Endothelial cell of umbilical vein (primary cell): ENCODE measurements around the gene OCEL1. TPM values are rescaled to one million over a fixed set of nuclear protein-coding genes. Genes with fewer than 3 reads are reported as not detected.
A peak's percentile ranks its signal among the peaks of the same experiment; 100 is the strongest.

Experiments
- Bru-seq: library from RNA; stranded (reverse); fragments of 400-500 nt; gene quantifications from one replicate; lab custom pipeline; 2021; lab: Mats Ljungman, UMichigan
- BruChase-seq, 2 experiments: library from RNA; stranded (reverse); fragments of 400-500 nt; gene quantifications; one replicate each; lab custom pipeline; 2021; lab: Mats Ljungman, UMichigan
- BruUV-seq: library from RNA; stranded (reverse); fragments of 400-500 nt; replicated peaks from 2 replicates; lab custom pipeline; 2021; lab: Mats Ljungman, UMichigan
- CTCF ChIA-PET: fragments of 300-600, 350-600 bp; sonication (Branson Sonifier 250); formaldehyde crosslinking; loops from one replicate; lab custom pipeline; 2021; ENCODE audit warnings: antibody characterized with exemption, inconsistent platforms; lab: Charles Lee
- POLR2A ChIA-PET: fragments of 300-600, 350-600 bp; sonication (Branson Sonifier 250); formaldehyde crosslinking; loops from one replicate; lab custom pipeline; 2021; ENCODE audit warnings: antibody characterized with exemption, inconsistent platforms; lab: Charles Lee
- DNase-seq: peaks from one replicate; pipeline ENCODE4 v3.0.0-alpha.2; 2011; ENCODE audit warnings: low read depth, low spot score
- FAIRE-seq: peaks from 2 replicates; lab custom pipeline; 2011; peaks lifted over from hg19 to GRCh38; lab: Jason Lieb, UNC
- H2AFZ ChIP-seq: 2 replicates; pipeline ENCODE4 v1.6.0; 2012; ENCODE audit warnings: low read depth, low read length, control low read depth, inconsistent platforms
- H3K27ac ChIP-seq: 2 replicates; pipeline ENCODE4 v1.5.1; 2011; ENCODE audit warnings: low read depth, mild to moderate bottlenecking, control low read depth, low read length, moderate library complexity; ENCODE audit not compliant: insufficient read depth
- H3K27me3 ChIP-seq, 2 experiments: 2 replicates each; pipeline versions ENCODE4 v1.6.0 to v1.6.1; 2011; ENCODE audit warnings: low read length in 2 of 2, mixed read lengths in 1 of 2; ENCODE audit not compliant: control insufficient read depth in 2 of 2, insufficient read depth in 2 of 2
- H3K36me3 ChIP-seq, 2 experiments: 2 replicates in 1 of 2; 3 replicates in 1 of 2; pipeline ENCODE4 v1.5.1; 2011; ENCODE audit warnings: low read length in 2 of 2, mild to moderate bottlenecking in 1 of 2, moderate library complexity in 1 of 2; ENCODE audit not compliant: control insufficient read depth in 2 of 2, insufficient read depth in 2 of 2; ENCODE audit errors: extremely low read depth in 1 of 2
- H3K4me1 ChIP-seq: 3 replicates; pipeline ENCODE4 v1.5.1; 2011; ENCODE audit warnings: mild to moderate bottlenecking, low read length; ENCODE audit not compliant: control insufficient read depth, insufficient read depth; ENCODE audit errors: extremely low read depth
- H3K4me2 ChIP-seq: 2 replicates; pipeline ENCODE4 v1.6.1; 2011; ENCODE audit warnings: low read length, control low read depth, mixed read lengths; ENCODE audit not compliant: insufficient read depth
- H3K4me3 ChIP-seq, 3 experiments: fragments of 200-600 bp in 1 of 3; sonication (generic), shearing (Covaris generic) in 1 of 3; replicated peaks in 1 of 3; 2 replicates each; pipeline ENCODE4 v1.5.1; 2011 to 2016; ENCODE audit warnings: control low read depth in 3 of 3, low read length in 3 of 3, mild to moderate bottlenecking in 2 of 3, inconsistent platforms in 1 of 3, low read depth in 1 of 3, moderate library complexity in 1 of 3; ENCODE audit not compliant: insufficient read depth in 1 of 3
- H3K79me2 ChIP-seq: 2 replicates; pipeline ENCODE4 v1.6.0; 2012; ENCODE audit warnings: low read length, inconsistent platforms; ENCODE audit not compliant: control insufficient read depth, insufficient read depth
- H3K9ac ChIP-seq: replicated peaks from 2 replicates; pipeline ENCODE3; 2011; ENCODE audit warnings: low read length, control low read depth; ENCODE audit not compliant: insufficient read depth; ENCODE audit errors: extremely low read depth
- H3K9me1 ChIP-seq: replicated peaks from 3 replicates; pipeline ENCODE4 v1.6.0; 2011; ENCODE audit warnings: mild to moderate bottlenecking, low read length; ENCODE audit not compliant: control insufficient read depth, insufficient read depth; ENCODE audit errors: extremely low read depth
- H3K9me3 ChIP-seq: replicated peaks from 2 replicates; pipeline ENCODE4 v1.5.1; 2012; ENCODE audit warnings: low read length, inconsistent platforms; ENCODE audit not compliant: control insufficient read depth, insufficient read depth
- H4K20me1 ChIP-seq: replicated peaks from 2 replicates; pipeline ENCODE3; 2011; ENCODE audit warnings: mild to moderate bottlenecking, low read length; ENCODE audit not compliant: control insufficient read depth, insufficient read depth; ENCODE audit errors: extremely low read depth
- EZH2 ChIP-seq: IDR thresholded peaks from 2 replicates; pipeline ENCODE4 v1.6.1; 2012; ENCODE audit warnings: borderline replicate concordance, low read depth, mild to moderate bottlenecking, moderate library complexity, low read length, inconsistent platforms; ENCODE audit not compliant: severe bottlenecking
- FOS ChIP-seq: IDR thresholded peaks from 2 replicates; pipeline ENCODE4 v1.6.1; 2011; ENCODE audit warnings: mild to moderate bottlenecking, low read length, moderate library complexity, borderline replicate concordance; ENCODE audit not compliant: insufficient read depth
- GATA2 ChIP-seq: IDR thresholded peaks from 2 replicates; pipeline ENCODE4 v1.7.0; 2011; ENCODE audit warnings: low read depth, mild to moderate bottlenecking, moderate library complexity, mixed read lengths, low read length; ENCODE audit not compliant: insufficient read length, insufficient read depth
- JUN ChIP-seq: IDR thresholded peaks from 2 replicates; pipeline ENCODE4 v1.6.1; 2011; ENCODE audit warnings: borderline replicate concordance, low read depth; ENCODE audit not compliant: insufficient read length, insufficient read depth
- MYC ChIP-seq: IDR thresholded peaks from one replicate; pipeline ENCODE4 v1.6.1; 2011; ENCODE audit warnings: mild to moderate bottlenecking, low read depth, low read length
- POLR2A ChIP-seq: IDR thresholded peaks from 2 replicates; pipeline ENCODE4 v1.6.1; 2012; ENCODE audit warnings: low read depth, mild to moderate bottlenecking, control low read depth, low read length
- POLR2AphosphoS5 ChIP-seq: IDR thresholded peaks from 2 replicates; pipeline ENCODE4 v1.6.1; 2012; ENCODE audit warnings: low read depth, mild to moderate bottlenecking, control low read depth, low read length, moderate library complexity; ENCODE audit not compliant: insufficient read depth
- dilution Hi-C: fragments of 300-500 bp; cut with MboI; formaldehyde crosslinking; loops from one replicate; pipeline ENCODE4 v1.15.0; 2019; ENCODE audit warnings: low sequenced_read_pairs; ENCODE audit not compliant: extremely low pct_ligation_motif_present
- intact Hi-C: fragments of 100-400 bp; cut with micrococcal nuclease; formaldehyde crosslinking; loops from one replicate; pipeline ENCODE4 v1.10.0; 2022
- long read RNA-seq: library from polyadenylated mRNA; stranded (forward); transcript quantifications from one replicate; pipeline ENCODE4 v2.0.0, GENCODE V29; 2021
- polyA minus RNA-seq, 3 experiments: library from RNA; depleted of rRNA, polyadenylated mRNA; stranded (reverse); fragments of >200 nt; gene quantifications; 1 replicate in 1 of 3; 2 replicates in 2 of 3; pipeline ENCODE4 v1.2.3, GENCODE V29; 2011
- polyA plus RNA-seq, 4 experiments: library from polyadenylated mRNA; depleted of rRNA in 3 of 4; stranded (reverse) in 3 of 4; unstranded in 1 of 4; fragments of >200 nt; gene quantifications; 2 replicates each; pipeline versions ENCODE4 v1.2.1 to v1.2.3, GENCODE V29; 2011 to 2012; ENCODE audit warnings: missing spikeins in 1 of 4
- total RNA-seq: library from RNA; stranded (reverse); gene quantifications from 2 replicates; pipeline ENCODE4 v1.2.3, GENCODE V29; 2021
- TF ChIP-seq, protein P1 (sequence below): IDR thresholded peaks from 2 replicates; pipeline ENCODE4 v1.6.1; 2011; ENCODE audit not compliant: insufficient read depth, insufficient read length
- TF ChIP-seq, protein P2 (sequence below), 2 donors: IDR thresholded peaks; 1 replicate in 1 of 2; 2 replicates in 1 of 2; pipeline ENCODE4 v1.5.1; 2011; ENCODE audit warnings: low read length in 2 of 2, mild to moderate bottlenecking in 2 of 2, moderate library complexity in 2 of 2, control low read depth in 1 of 2, inconsistent platforms in 1 of 2, low read depth in 1 of 2; ENCODE audit not compliant: insufficient read depth in 1 of 2; ENCODE audit errors: extremely low read depth in 1 of 2

Gene OCEL1, protein sequence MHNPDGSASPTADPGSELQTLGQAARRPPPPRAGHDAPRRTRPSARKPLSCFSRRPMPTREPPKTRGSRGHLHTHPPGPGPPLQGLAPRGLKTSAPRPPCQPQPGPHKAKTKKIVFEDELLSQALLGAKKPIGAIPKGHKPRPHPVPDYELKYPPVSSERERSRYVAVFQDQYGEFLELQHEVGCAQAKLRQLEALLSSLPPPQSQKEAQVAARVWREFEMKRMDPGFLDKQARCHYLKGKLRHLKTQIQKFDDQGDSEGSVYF
- total RNA-seq (12.5 and 13.0 TPM in 2 replicates), polyA plus RNA-seq (7.4 and 7.7 TPM in 2 replicates), polyA minus RNA-seq (2.5 and 2.8 TPM in 2 replicates), Bru-seq, nascent RNA (percentile 35 among the genes with signal in this experiment), BruChase-seq, experiment 1, labeled RNA remaining after a 6-hour chase (percentile 54 among the genes with signal in this experiment), BruChase-seq, experiment 2, labeled RNA remaining after a 2-hour chase (percentile 38 among the genes with signal in this experiment)
- 7.1 and 8.0 TPM in 2 replicates for polyA plus RNA-seq (2011; cell fraction: cytosol; rRNA removed)
- polyA plus RNA-seq (2011; cell fraction: nucleus; rRNA removed), result 6.6 and 7.6 TPM in 2 replicates
- 8.2 and 9.9 TPM in 2 replicates for polyA plus RNA-seq (2012)
- 9.4 TPM for polyA minus RNA-seq (2011; cell fraction: cytosol; rRNA and poly(A)+ RNA removed)
- polyA minus RNA-seq (2011; cell fraction: nucleus; rRNA and poly(A)+ RNA removed), result 0.77 and 2.0 TPM in 2 replicates
- long read RNA-seq, transcript OCEL1-201 (6 exons, 1,133 nt), result major isoform, 6 of 28 reads
- long read RNA-seq, partial matches to known transcripts, result 2 of 28 reads
- long read RNA-seq, other reads (novel, unspliced or antisense), result 13 of 28 reads

DNA sequence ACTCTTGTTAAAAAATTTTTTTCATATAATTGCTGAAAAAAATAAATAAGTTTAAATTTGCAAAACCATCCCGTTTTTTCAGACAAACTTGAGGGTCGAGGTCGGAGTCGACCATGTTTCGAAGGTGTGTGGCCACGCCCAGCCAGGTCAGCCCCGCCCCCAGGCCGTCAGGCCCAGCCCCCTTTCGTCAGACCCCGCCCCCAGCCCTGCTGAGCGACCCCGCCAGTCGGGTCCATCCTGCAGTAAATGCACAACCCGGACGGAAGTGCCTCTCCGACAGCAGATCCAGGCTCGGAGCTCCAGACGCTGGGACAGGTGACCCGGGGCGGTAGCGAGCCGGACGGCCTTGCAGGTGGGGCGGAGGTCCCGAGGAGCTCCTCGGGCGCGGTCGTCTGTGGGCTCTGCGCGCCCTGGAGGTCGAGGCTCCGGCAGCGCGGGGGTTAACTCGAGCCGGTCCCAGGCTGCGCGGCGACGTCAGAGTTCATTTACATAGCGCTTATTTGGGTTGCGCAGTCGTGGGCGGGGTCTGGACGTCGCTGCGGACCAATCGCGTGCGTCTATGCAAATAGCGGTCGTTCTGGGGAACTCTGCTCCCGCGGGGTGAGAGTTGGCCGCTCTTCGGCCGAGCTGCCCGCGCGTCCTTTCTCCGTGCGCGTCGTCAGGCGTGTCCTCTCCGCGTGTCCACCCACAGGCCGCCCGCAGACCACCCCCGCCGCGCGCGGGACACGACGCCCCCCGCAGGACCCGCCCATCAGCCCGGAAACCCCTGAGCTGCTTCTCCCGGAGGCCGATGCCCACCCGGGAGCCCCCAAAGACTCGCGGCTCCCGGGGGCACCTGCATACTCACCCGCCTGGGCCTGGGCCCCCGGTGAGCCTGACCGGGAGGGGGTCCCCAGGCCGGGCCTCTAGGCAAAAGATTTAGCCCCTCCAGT is at the start of gene OCEL1:
TSS of gene OCEL1 (plus strand) at position 225 of the 932 bp plus-strand sequence. CDS start at position 247, 22 bp downstream.
- POLR2A ChIA-PET, result interaction anchor here (1.3 kb wide), 1 partner anchor 9 kb away, joined by 5 read pairs; no protein-coding TSS in a partner anchor
- Histone ChIP-seq H2AFZ (peak within 1 kb of the TSS; percentile 86), H3K27me3 (no peaks in the 10 kb centered on the region), H3K79me2 (no peaks in the 10 kb centered on the region), H3K9me1 (no peaks in the 10 kb centered on the region), H3K9ac (peak within 1 kb of the TSS; percentile 62), H3K9me3 (no peaks in the 10 kb centered on the region), H3K4me3 (peak within 1 kb of the TSS; percentile 38 to 67 (median 53)), H4K20me1 (no peaks in the 10 kb centered on the region), H3K27ac (peak within 1 kb of the TSS; percentile 40), H3K4me1 (peaks cover 5% of the 10 kb centered on the region), H3K36me3 (no peaks in the 10 kb centered on the region), H3K4me2 (peak within 1 kb of the TSS; percentile 77)
- peak; percentile 98 for DNase-seq
- CTCF ChIA-PET, result interaction anchor here (0.7 to 1.3 kb wide), 4 partner anchors 9 to 66 kb away, joined by 3 to 6 read pairs (median 3); no protein-coding TSS in a partner anchor
- peak; percentile 93 for FAIRE-seq
- no TSS peak for BruUV-seq
- dilution Hi-C loops, result no loop called here
- TF ChIP-seq, protein P1, sequence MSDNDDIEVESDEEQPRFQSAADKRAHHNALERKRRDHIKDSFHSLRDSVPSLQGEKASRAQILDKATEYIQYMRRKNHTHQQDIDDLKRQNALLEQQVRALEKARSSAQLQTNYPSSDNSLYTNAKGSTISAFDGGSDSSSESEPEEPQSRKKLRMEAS, result peak; percentile 17
- TF ChIP-seq MYC (no peak), GATA2 (no peak), JUN (no peak), POLR2A (peak; percentile 85), EZH2 (no peak), POLR2AphosphoS5 (peak; percentile 90), FOS (no peak)
- TF ChIP-seq, protein P2, sequence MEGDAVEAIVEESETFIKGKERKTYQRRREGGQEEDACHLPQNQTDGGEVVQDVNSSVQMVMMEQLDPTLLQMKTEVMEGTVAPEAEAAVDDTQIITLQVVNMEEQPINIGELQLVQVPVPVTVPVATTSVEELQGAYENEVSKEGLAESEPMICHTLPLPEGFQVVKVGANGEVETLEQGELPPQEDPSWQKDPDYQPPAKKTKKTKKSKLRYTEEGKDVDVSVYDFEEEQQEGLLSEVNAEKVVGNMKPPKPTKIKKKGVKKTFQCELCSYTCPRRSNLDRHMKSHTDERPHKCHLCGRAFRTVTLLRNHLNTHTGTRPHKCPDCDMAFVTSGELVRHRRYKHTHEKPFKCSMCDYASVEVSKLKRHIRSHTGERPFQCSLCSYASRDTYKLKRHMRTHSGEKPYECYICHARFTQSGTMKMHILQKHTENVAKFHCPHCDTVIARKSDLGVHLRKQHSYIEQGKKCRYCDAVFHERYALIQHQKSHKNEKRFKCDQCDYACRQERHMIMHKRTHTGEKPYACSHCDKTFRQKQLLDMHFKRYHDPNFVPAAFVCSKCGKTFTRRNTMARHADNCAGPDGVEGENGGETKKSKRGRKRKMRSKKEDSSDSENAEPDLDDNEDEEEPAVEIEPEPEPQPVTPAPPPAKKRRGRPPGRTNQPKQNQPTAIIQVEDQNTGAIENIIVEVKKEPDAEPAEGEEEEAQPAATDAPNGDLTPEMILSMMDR (IDR thresholded peaks at IDR 0.05; ENCODE audit: extremely low read depth in 1 of 2, insufficient read depth in 1 of 2, low read depth in 1 of 2, low read length in 2 of 2), result no peak
- intact Hi-C loops, result loop anchor here (1.0 to 2.0 kb wide), 2 partner anchors 11 to 41 kb away; partner anchors contain the start of genes BABAM1 and USE1
